GM19468 (cell line): Measurements from ENCODE around the gene AFAP1.
"Not testable (repeated sequence)": the region's sequence is repeated elsewhere in the genome, so short reads cannot be mapped to it uniquely, and the experiment has no call there.

Experiments
- ATAC-seq: cut with Tn5 transposase; IDR thresholded peaks from one replicate; pipeline ENCODE4 v1.9.1; 2021; ENCODE audit warnings: mild to moderate bottlenecking, moderate library complexity, moderate number of reproducible peaks; ENCODE audit not compliant: unreplicated experiment; ENCODE audit errors: extremely low read depth

The AFAP1 gene

DNA sequence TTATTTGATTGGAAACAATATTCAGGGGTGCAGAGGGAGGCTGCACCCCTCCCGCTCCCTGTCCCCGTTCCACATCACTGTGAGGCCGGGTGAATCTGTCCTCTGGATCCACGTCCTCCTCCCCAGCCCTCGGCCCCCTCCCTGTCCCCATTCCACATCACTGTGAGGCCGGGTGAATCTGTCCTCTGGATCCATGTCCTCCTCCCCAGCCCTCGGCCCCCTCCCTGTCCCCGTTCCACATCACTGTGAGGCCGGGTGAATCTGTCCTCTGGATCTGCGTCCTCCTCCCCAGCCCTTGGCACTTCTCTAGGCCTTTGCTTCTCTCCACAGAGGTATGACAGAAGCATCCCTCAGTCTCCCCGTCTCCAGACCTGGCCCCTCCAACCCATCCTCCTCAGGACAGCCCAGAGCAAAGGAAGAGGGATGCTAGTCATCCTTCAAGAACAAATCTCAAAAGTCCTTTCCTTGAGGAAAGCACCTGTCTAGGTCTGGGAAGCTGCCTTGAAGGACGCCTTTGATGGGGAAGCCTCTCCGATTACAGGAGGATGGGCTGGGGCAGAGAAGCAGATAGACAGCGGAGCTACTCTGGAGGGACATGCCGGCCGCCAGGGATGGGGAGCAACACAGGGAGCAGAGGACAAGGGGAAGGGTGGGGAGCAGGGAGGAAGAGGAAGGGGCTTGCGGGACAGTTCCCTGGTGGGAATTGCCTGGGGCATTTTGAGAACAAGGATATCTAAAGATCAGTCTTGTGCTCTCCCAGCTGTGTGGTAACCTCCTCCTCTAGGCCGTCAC, 10.8 kb upstream of the AFAP1 start:
- no peak for ATAC-seq

DNA sequence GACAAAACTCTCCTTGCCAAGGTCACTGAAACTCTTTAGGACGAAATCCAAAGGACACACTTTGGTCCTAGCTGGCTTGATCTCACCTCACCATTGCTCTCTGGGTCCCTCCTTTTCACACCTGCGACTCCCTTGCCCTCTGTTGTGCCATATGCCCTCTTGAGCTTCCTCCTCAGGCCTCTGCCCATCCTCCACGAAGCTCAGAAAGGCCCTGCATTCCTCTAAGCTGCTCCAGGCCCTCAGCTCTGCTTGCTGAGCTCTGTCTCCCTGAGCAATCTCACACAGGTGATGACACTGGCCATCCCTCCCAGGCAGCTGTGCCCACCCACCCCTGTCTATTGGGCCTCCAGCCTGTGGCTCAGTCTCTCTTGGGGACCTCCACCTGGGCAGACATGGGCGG, 10.1 kb upstream of the AFAP1 start:
- no peak for ATAC-seq

DNA sequence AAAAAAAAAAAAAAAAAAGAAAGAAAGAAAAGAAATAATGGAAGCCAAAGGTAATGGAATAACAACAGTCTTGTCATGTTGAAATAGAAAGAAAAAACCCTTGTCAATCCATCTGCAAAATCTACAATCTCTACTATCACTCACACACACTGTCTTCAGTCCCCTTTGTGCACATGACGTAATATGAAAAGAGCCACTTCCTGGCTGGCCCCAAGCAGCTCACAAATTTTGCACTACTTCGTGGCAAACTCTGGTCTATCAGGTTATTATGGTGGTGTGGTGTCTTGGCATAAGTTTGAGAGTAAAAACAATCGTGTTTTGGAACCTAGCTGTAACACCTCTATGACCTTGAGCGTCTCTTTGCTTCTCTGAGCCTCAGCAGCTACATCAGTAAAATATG, 8.3 kb upstream of the AFAP1 start:
- no peak for ATAC-seq

DNA sequence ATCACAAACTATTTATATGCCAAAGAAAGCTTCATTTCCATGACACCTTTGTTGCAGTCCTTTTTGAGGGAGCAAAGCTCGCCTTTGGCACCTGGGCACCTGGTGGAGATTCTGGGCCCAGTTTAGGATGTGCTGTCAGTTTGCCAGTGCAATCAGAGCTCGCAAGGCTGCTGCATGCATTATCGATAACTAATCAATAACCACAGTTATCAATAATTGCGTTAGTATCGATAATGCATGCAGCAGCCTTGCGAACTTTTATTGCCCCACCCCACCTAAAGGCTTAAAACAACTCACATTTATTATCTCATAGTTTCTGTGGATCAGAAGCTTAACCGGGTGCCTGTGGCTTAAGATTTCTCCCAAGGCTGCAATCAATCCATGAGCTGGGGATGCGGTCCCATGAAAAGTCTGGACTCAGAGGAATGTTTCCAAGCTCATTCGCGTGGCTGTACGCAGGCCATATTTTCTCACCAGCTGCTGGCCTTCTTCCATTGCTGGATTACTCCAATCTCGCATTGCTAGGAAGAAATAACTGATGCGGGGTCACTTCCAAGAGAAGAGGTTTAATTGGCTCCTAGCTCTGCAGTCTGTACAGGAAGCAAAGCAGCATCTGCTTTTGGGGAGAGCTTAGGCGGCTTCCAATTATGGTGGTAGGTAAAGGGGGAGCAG, 6.2 kb upstream of the AFAP1 start:
- no peak for ATAC-seq

DNA sequence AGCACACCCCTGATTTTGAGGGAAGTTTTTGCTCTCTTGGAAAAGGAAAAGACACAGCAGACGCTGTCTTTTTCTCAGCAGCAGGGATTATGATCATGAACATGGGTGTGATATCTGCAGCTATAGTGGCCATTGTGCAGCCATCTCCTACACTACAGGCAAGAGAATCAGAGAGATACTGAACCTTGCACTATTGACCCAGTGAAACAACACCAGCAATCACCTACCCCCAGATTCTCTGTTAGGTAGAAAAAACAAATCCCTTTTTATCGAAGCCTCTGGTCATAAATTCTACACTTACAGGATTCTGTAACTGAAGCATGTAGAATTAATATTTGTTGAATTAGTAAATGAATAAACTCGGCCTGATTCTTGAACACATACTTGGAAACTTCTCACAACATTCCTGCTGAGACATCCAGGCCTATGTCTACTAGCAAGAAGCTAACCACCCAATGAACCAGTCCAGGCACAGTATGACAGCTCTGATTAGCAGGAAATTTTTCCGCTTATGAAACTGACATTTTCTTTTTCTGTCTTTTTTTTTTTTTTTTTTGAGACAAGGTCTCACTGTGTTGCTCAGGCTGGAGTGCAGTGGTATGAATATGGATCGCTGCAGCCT, 5.0 kb upstream of the AFAP1 start:
- no peak for ATAC-seq

DNA sequence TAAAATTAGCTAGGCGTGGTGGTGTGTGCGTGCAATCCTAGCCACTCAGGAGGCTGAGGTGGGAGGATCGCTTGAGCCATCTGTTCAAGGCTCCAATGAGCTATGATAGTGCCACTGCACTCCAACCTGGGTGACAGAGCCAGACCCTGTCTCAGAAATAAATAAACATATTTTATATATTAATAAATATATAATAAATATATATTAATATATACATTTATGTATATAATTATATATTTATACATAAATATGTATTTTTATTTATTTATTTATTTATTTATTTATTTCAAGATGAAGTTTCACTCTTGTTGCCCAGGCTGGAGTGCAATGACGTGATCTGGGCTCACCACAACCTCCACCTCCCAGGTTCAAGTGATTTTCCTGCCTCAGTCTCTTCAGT, 4.0 kb upstream of the AFAP1 start:
- ATAC-seq = not testable (repeated sequence)

DNA sequence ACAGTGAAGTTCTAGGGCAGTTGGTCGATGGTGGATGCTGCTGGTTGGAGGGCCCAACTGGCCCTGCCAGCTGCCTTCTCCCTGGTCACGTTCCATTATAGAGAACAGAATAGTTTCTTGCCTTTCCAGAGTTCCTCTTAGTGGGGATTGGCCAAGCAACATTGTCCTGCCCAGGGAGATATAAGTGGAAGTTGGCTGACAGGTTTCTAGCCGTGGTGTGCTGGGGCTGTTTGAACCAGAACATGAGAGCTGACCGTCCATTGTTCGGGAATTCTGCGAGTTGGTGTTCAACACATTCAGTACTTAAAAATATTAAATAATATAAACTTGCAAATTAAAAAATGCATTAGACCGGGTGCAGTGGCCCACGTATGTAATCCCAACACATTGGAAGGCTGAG, 3.5 kb upstream of the AFAP1 start:
- ATAC-seq = no peak

DNA sequence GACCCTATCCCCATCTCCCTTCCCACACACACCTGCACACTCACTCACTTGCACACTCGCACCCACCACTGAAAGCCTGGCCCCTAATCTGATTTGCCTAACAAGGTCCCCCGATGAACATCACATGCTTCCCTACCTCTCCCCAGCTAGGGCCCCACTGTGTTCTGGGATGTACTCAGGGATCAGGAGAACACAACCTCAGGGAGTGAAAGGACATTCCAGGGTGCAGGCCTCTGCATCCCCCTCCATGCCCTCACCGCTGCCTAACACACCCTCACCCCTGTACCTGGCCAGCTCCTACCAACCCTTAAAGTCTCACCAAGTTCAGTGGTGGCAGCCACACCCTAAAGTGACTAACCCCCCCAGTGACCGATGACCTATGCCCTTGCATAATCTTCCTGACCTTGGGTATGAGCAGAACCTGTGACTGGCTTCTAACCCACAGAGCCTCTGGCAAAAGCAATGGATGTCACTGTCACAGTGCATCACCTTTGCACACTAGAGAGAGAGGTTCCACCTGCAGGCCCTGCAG, 2.4 kb upstream of the AFAP1 start:
- no peak for ATAC-seq

DNA sequence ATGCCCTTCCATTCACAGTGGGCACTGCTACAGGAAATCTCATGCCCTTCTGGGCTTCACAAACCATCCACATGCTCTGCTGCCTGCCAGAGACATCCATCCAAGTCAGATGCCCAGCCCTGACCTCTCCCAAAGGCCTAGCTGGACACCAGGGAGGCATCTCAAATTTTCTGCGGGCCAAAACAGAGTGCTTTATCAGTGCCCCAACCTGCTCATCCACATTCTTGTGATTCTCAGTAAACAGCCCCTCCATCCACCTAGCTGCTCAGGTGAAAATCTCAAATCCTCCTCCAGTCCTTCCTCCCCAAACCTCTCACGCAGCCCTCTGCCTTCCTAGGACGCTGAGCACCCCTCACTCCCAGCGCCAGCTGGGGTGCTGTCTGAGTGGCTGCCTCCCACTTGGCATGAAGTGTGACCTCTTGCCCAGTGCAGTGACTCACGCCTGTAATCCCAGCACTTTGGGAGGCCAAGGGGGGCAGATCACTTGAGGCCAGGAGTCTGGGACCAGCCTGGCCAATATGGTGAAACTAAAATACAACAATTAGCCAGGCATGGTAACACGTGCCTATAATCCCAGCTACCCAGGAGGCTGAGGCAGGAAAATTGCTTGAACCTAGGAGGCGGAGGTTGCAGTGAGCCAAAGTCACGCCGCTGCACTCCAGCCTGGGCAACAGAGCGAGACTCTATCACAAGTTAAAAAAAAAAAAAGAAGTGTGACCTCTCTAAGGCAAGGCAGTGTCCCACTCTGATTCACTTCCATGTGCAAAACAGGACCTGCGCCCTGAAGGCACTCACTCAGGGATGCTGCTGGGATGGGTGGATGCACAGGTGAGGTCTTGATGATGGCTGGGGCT, 1.7 kb upstream of the AFAP1 start:
- ATAC-seq = no peak

DNA sequence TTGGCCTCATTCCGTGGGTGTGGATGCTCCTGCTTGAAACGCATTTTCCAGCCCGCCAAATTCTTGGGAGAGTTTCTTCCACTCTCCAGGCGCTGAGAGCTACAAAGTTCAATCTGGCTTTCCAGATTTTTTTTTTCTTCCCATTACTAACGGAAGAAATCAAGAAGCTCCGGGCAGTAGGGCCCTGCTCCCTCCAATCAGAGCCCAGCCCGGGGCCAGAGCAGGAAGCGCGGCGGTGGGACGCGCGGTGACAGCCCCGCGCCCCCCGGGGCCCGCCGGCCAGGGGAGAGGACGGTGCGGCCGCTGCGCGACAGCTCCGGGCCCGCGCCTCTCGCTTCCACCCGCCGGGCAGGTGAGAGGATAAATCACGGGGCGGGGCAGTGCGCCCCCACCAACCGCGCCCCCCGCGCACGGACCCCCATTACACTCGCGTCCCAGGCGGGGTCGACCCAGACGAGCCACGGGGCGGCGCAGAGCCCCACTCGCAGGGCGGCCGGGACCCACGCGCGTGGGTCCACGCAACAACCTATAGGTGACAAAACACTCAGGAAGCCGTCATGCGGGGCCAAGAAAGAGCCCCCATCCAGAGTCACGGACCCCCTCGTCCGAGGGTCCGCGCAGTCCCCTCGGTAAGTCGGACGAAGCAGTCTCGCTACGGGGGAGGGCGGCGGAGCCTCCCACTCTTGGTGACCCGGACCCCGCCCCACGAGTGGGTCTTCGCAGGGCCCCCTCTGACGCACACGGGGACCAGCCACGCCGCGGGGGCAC, 868 bp downstream of the AFAP1 start:
- no peak for ATAC-seq

DNA sequence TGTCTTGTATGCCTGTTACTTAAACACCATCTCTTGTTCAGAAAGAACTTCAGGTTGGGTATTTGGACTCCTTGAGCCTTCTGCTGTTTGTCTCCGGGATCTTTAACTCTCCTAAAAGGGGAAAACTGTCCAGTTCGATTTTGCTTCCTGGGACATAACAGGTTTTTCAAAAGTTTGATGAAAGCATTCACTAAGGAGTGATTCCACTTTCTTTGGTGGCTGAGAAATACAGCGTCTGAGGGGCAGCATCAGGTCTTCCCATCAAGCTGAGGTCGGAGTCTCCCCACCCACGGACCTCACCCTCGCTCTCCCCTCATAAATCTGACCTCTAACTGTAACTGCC, 1.4 kb downstream of the AFAP1 start:
- ATAC-seq = no peak

DNA sequence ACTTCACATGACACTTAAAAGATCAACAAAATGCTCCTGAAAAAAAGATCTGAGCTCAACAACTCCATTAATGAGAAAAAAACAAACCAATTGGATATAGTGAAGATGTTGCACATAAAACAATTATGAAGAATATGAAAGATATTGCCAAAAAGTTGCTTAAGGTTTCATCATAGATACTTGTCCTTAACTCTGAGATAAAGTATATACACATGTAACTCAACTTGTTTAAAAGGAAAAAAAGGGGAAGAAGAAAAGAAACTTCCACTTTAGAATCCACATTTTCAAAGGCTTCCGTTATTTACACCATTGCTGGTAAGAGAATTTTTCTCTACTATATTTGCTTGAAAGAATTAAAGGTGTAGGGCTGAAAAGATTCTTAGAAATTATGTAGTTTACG, 2.7 kb downstream of the AFAP1 start:
- ATAC-seq = no peak

DNA sequence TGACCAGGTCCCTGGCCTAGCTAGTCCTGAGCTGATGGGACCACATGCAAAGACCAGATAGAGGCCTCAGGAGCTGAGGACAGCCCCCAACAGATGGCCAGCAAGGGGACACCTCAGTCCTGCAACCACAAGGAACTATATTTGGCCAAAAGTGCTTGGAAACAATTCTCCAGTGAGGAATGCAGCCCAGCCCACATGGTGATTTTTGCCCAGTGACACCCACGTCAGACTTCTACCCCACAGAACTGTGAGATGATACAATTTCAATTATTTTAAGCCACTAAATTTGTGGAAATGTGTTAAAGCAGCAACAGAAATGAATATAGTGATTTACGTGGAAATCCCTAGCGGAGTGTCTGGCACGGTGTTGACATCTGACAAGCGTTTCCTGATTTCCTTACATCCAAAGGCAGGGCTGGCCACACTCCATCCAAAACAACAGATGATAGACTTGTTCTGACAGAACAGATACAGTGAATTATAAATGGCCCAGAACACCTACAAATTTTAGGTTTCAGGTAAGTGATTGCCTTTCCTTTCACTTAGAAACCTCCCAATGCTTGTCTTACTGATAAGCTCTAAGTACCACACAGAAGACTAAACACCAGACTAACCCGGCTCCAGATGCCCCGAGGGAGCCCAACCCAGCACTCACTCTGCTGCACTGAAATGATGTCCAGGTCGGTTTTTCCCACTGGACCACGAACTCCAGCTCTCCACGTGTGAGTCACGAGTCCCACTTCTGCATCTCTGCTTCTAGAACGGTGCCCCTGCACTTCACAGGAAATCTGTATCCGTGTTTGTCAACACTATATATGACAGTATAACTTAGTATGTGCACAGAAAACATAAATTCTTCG, 5.8 kb downstream of the AFAP1 start:
- no peak for ATAC-seq

DNA sequence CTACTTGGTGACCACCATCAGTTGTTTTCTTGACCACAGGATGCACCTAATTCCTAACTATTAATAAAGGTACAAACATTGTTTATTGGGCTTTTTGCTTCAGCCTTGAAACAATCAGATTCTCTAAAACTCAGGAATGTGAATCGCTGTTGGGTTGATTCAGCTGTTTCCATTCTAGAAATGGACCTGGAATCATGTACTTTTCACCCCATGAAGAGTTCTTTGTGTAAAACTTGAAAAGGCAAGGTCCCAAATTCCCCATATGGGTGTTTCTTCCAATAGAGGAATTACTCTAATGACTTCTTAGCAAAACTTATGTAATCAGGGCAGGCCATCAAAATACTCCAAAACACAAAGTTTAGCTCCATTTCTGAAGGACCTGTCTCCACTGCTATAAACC, 7.4 kb downstream of the AFAP1 start:
- no peak for ATAC-seq

DNA sequence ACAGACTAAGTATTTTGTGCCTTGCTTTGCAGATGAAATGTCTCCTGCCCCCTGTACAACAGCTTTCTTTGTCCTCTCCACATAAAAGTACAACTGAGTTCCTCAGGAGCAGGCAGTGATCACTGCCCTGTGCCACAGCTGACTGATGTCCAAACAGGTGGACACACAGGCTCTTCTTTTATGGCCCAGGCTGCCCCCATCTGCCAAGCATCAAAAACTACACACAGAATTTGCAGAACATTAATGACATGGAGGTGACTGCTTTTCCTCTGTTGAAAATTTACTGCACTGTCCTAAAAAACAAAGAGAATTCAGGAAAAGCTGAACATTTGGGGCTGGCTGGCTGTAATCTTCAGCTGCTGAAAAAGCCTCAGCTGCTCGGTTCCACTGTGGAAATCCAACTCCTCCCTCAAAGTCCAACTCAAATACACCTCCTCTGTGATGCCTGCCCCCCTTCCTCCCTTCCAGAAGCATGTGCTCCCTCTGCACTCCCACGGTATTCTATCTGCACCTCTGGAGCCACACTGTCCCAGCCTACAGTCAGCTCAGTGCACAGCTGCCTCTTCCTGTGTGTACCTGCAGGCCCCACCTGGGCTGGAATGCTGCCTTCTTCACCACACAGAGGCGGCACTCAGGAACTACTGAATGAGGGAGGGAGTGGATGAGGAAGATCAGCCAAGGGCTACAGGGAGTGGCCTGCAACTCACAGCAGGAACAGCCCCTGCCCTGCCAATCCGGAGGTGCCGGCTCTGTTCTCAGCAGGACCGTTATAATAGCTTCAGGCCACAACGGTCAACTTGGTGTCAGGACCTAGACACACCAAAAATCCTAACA, 10.3 kb downstream of the AFAP1 start:
- ATAC-seq = no peak

DNA sequence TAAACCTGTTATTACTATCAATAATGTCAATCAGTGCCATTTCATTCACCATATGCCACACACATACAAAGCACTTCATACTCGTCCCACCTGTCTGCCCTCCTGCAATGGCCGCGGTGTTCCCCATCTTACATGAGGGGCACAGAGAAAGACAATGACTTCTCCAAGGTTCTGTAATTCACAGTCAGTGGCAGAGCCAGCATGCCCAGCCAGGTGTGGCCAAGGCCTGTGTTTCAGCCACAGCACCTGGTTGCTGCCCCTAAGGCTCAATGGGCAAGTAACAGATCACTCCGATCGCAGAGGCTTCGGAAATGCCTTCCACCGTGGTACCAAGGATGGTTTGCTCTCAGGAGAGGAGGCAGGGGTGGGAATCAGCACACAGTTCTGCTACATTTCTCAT, 10.9 kb downstream of the AFAP1 start:
- no peak for ATAC-seq

DNA sequence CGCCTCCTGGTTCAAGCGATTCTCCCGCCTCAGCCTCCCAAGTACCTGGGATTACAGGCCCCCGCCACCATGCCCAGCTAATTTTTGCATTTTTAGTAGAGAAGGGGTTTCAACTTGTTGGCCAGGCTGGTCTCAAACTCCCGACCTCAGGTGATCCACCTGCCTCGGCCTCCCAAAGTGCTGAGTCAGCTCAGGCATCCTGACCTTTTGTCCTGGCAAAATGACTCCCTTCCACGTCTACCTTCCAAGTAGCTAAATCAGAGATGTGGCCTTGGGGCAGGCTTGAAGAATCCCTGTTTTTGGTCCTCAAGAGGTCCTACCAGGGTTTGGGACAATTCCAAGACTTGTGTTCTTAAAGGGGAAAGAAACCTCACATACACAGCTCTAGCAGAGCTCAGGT, 12.8 kb downstream of the AFAP1 start:
- no peak for ATAC-seq

DNA sequence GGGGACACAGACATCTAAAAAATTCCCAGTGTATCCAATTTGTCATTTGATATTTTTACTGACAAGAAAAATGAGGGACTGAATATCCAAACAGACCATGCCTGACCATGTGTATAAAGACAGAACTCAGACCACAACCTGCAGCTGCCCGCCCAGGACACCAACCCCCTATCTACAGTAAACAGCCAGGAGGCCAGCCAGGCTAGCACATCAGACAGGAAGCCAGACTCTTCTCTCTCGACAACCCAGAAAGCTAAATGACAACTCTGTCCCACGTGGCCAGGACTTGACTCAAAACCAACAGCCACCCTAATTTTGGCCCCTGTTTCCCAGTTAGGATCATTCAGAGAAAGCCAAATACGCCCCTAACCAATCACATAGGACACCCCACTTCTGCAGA, 15.1 kb downstream of the AFAP1 start:
- no peak for ATAC-seq
